ENCODE measurements around the gene MRPL52. TPM values are rescaled to one million over a fixed set of nuclear protein-coding genes. Genes with fewer than 3 reads are reported as not detected.

The MRPL52 gene
- total and polyA plus RNA-seq, 10 of the 15 experiments (the other 5 are each of a cell fraction or from before 2014, with no cell fraction given), result 51.7 to 541 (median 142) TPM

DNA sequence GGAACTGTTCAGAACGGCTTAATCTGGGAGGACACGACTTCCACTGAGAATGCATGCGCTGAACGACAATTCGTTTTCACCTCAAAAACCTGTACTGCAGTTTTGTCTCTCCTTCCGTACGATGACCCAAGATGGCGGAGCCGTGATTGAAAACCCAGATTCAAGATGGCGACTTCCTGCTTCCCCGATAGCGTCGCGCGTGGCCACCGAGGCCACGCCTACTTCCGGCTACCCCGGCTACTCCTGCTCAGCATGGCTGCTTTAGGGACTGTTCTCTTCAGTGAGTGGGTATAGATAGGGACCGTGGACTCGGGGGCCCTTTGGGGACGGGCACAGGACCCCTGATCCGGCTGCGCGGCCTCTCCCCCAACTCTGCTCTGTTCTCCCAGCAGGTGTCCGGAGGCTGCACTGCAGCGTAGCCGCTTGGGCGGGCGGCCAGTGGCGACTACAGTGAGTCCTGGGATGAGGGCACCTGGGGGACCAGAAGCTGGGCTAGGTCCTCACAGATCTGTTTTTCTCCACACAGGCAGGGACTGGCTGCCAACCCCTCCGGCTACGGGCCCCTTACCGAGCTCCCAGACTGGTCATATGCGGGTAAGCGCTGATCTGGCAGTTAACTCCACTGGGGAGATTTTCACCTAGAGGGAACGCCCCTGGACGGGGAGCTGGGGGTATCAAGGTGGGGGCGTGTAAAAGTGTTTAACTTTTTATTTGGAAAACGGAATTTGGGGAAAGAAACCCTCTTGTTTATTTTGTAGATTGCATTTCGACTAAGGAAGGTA lies at the start of gene MRPL52 (continued):
- TF ChIP-seq MYB (IDR thresholded peaks at IDR 0.05; ENCODE audit: borderline replicate concordance, low read depth, low read length) (no peak), SUZ12 (IDR thresholded peaks at IDR 0.05; ENCODE audit: unreplicated experiment) (no peak), CHD2 (IDR thresholded peaks at IDR 0.05; ENCODE audit: borderline replicate concordance, low read depth, low read length) (peak; percentile 91), ZSCAN29 (IDR thresholded peaks at IDR 0.05) (no peak), BACH1 (IDR thresholded peaks at IDR 0.05; ENCODE audit: borderline replicate concordance) (peak; percentile 71; the same call in 1 of the 2 replicates), TCF3 (IDR thresholded peaks at IDR 0.05; ENCODE audit: borderline replicate concordance, insufficient read depth, low read depth, low read length) (no peak), CEBPB (IDR thresholded peaks at IDR 0.05; ENCODE audit: borderline replicate concordance in 1 of 2, low read depth in 2 of 2, low read length in 2 of 2) (no peak), RAD21 (IDR thresholded peaks at IDR 0.05; ENCODE audit: insufficient read depth, low read depth, low read length) (no peak), PAX5 (IDR thresholded peaks at IDR 0.05; ENCODE audit: borderline replicate concordance, low read depth, low read length) (no peak), RUNX3 (IDR thresholded peaks at IDR 0.05; ENCODE audit: low read length) (0 out of 2 replicates have a peak, but pooled peaks have one; percentile 29), PKNOX1 (IDR thresholded peaks at IDR 0.05) (peak; percentile 38; the same call in 1 of the 2 replicates), NR2F1 (conservative IDR thresholded peaks at IDR 0.05) (no peak), STAT1 (conservative IDR thresholded peaks at IDR 0.05) (no peak), NRF1 (conservative IDR thresholded peaks at IDR 0.05; ENCODE audit: low read depth, low read length) (no peak), IKZF2 (IDR thresholded peaks at IDR 0.05) (0 out of 4 replicates have a peak, but pooled peaks of 1 of the 2 experiments have one; percentile 13), ASH2L (IDR thresholded peaks at IDR 0.05; ENCODE audit: borderline replicate concordance, low read depth) (no peak), POU2F2 (IDR thresholded peaks at IDR 0.05; ENCODE audit: borderline replicate concordance, low read depth, low read length) (no peak), MYC (IDR thresholded peaks at IDR 0.05; ENCODE audit: insufficient read depth, insufficient read length, insufficient replicate concordance, low read length, severe bottlenecking) (no peak), EP300 (IDR thresholded peaks at IDR 0.05; ENCODE audit: borderline replicate concordance in 1 of 2, control insufficient read depth in 1 of 2, low read depth in 2 of 2, low read length in 2 of 2) (no peak), JUNB (IDR thresholded peaks at IDR 0.05) (no peak), SREBF1 (IDR thresholded peaks at IDR 0.05; ENCODE audit: low read length) (no peak), CBX3 (IDR thresholded peaks at IDR 0.05; ENCODE audit: borderline replicate concordance, low read depth) (no peak)
- TF ChIP-seq, protein P1, sequence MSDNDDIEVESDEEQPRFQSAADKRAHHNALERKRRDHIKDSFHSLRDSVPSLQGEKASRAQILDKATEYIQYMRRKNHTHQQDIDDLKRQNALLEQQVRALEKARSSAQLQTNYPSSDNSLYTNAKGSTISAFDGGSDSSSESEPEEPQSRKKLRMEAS (IDR thresholded peaks at IDR 0.05; ENCODE audit: low read depth, low read length), result 0 out of 2 replicates have a peak, but pooled peaks have one; percentile 11
- TF ChIP-seq, protein P2, sequence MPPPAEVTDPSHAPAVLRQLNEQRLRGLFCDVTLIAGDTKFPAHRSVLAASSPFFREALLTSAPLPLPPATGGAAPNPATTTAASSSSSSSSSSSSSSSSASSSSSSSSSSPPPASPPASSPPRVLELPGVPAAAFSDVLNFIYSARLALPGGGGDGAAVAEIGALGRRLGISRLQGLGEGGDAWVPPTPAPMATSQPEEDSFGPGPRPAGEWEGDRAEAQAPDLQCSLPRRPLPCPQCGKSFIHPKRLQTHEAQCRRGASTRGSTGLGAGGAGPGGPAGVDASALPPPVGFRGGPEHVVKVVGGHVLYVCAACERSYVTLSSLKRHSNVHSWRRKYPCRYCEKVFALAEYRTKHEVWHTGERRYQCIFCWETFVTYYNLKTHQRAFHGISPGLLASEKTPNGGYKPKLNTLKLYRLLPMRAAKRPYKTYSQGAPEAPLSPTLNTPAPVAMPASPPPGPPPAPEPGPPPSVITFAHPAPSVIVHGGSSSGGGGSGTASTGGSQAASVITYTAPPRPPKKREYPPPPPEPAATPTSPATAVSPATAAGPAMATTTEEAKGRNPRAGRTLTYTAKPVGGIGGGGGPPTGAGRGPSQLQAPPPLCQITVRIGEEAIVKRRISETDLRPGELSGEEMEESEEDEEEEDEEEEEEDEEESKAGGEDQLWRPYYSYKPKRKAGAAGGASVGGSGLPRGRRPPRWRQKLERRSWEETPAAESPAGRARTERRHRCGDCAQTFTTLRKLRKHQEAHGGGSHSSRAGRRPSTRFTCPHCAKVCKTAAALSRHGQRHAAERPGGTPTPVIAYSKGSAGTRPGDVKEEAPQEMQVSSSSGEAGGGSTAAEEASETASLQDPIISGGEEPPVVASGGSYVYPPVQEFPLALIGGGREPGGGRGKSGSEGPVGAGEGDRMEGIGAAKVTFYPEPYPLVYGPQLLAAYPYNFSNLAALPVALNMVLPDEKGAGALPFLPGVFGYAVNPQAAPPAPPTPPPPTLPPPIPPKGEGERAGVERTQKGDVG (CRISPR knock-in tag; IDR thresholded peaks at IDR 0.05), result no peak
